Suppressor macrophage treated with lipopolysaccharide for 1 hour (primary cell): Measurements from ENCODE around the gene MARVELD3.
"Not testable (repeated sequence)": the region's sequence is repeated elsewhere in the genome, so short reads cannot be mapped to it uniquely, and the experiment has no call there.

Experiments used
- DNase-seq, 3 donors: peaks; one replicate each; pipeline ENCODE4 v3.0.0-alpha.2; 2020 to 2022

The MARVELD3 gene

DNA sequence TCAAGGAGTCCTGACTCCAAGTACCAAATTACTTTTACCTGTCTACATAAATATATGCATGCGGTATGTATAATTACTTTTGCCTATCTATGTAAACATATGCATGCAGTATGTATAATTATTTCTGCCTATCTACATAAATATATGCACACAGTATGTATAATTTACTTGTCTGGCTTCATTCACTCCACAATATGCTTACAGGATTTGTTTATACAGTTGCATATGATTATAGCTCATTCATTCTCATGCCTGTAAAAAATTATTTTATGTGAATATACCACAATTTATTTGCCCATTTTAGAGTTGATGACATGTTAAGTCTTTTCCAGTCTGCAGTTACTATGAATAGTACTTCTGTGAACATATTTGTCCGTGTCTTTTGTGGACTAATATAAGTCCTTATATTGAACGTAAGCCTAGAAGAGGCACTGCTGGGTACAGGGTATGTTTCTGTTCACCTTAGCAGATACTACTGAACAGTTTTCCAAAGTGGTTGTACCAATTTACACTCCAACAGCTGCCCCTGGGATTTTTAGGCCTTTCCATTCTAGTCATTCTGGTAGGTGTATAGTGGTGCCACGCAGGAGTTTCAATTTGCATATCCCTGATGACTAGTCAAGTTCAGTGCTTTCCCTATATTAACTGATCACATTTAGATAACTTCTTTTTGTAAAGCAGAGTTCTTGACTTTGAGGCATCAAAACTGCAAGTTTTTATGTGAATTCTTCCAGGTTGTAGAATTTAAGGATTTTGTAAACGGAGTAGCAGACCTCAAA, 47.0 kb downstream of the MARVELD3 start:
- DNase-seq: no peak

- no peak for DNase-seq
Measured at GRCh38 chr16:71673582-71673973, 47.6 kb downstream of the MARVELD3 start.

DNA sequence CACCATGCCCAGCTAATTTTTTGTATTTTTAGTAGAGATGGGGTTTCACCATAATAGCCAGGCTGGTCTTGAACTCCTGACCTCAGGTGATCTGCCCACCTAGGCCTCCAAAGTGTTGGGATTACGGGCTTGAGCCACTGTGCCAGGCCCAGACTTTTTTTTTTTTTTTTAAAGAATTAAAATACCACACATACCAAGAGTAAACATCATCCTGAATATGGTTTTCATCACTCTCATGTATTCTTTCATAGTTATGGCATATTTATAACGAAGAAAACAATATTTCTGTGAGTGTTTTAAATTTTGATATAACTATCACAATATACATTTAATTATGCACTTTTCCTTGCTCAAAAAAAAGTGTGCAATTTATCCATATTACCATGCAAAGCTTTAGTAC, 48.2 kb downstream of the MARVELD3 start:
- DNase-seq: no peak

- DNase-seq: no peak
Measured at GRCh38 chr16:71675380-71675779, 49.4 kb downstream of the MARVELD3 start.

- no peak for DNase-seq
Measured at GRCh38 chr16:71676236-71676635, 50.3 kb downstream of the MARVELD3 start.

GRCh38 chr16:71681360-71681759, 55.4 kb downstream of the MARVELD3 start:
- no peak for DNase-seq

GRCh38 chr16:71684280-71684679, 58.3 kb downstream of the MARVELD3 start:
- not testable (repeated sequence) for DNase-seq
